HUES64 (cell line): ENCODE results near the gene ANO9.
A peak's percentile ranks its signal among the peaks of the same experiment; 100 is the strongest.

ENCODE experiments used
- H3K27ac ChIP-seq: 2 replicates; pipeline ENCODE4 v1.7.0; 2013; ENCODE audit warnings: low read depth, low read length, inconsistent platforms
- H3K27me3 ChIP-seq: 2 replicates; pipeline ENCODE4 v1.6.1; 2013; ENCODE audit warnings: mild to moderate bottlenecking, low read length; ENCODE audit not compliant: insufficient read depth
- H3K36me3 ChIP-seq: 2 replicates; pipeline ENCODE4 v1.6.1; 2013; ENCODE audit warnings: mild to moderate bottlenecking, low read length; ENCODE audit not compliant: insufficient read depth
- H3K4me1 ChIP-seq: 2 replicates; pipeline ENCODE4 v1.6.1; 2013; ENCODE audit warnings: mild to moderate bottlenecking, low read length, moderate library complexity; ENCODE audit not compliant: insufficient read depth
- H3K4me3 ChIP-seq: 2 replicates; pipeline ENCODE4 v1.5.1; 2013; ENCODE audit warnings: mild to moderate bottlenecking, low read length, moderate library complexity
- H3K9ac ChIP-seq: 2 replicates; pipeline ENCODE4 v1.6.1; 2013; ENCODE audit warnings: mild to moderate bottlenecking, low read depth, low read length
- H3K9me3 ChIP-seq: 2 replicates; pipeline ENCODE4 v1.6.1; 2013; ENCODE audit warnings: low read depth, low read length; ENCODE audit not compliant: insufficient read depth
- WGBS: fragments of 150-250, 120-280 bp; methylation state at CpG from one replicate; pipeline ENCODE4 v1.1.7; 2013; ENCODE audit warnings: missing lambda C conversion rate; 5-methylcytosine and 5-hydroxymethylcytosine counted together

Gene ANO9

DNA sequence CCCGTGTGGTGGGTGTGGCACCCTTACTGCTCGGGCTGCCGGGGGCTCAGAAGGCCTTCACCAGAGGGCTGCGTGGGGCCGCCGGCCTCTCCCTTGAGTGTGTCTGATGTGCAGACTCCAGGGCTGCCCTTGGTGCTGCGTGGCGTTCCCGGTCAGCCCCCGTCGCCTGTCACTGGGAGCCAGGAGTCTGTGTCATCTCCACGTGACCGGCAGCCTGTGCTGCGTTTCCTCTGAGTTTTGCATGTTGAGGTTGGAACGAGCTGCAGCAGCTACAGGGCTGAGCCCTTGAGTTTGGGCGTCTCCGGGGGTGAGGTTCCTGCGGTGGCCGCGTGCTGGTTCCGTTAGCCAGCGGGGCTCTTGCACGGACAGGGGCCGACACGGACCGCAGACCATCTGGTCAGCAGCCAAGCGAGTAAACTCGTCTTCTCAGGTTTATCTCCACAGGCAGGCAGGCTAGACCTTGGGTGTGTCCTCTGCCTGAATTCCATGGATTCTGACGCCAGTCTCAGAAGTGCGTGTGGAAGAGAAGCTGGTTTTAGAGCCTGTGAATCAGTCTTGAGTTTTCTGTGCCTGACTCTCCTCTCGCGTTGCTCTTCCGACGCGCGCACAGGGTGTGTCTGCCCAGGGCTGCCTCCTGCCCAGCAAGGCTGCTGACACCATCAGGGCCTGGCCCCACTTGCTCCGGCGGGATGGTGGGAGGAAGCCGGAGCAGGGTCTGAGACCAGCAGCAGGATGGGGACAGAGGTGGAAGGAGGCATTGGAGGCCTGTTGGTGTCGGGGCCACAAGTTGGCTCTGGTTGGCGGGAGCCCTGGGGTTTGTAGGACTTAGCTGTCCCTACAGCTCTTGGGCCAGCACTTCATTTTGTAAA, 18.8 kb upstream of the ANO9 start:
- WGBS, result 95% methylated on average over 41 of the region's 41 CpGs
- no peaks in the 10 kb centered on the region for H3K9me3 ChIP-seq
- H3K4me3 ChIP-seq, result no peak overlapping the region
- H3K27me3 ChIP-seq, result no peaks in the 10 kb centered on the region
- no peak overlapping the region for H3K9ac ChIP-seq
- no peak overlapping the region for H3K27ac ChIP-seq
- H3K36me3 ChIP-seq, result peaks cover 47% of the 10 kb centered on the region
- H3K4me1 ChIP-seq, result peaks cover 8% of the 10 kb centered on the region; the same call in 1 of the 2 replicates

DNA sequence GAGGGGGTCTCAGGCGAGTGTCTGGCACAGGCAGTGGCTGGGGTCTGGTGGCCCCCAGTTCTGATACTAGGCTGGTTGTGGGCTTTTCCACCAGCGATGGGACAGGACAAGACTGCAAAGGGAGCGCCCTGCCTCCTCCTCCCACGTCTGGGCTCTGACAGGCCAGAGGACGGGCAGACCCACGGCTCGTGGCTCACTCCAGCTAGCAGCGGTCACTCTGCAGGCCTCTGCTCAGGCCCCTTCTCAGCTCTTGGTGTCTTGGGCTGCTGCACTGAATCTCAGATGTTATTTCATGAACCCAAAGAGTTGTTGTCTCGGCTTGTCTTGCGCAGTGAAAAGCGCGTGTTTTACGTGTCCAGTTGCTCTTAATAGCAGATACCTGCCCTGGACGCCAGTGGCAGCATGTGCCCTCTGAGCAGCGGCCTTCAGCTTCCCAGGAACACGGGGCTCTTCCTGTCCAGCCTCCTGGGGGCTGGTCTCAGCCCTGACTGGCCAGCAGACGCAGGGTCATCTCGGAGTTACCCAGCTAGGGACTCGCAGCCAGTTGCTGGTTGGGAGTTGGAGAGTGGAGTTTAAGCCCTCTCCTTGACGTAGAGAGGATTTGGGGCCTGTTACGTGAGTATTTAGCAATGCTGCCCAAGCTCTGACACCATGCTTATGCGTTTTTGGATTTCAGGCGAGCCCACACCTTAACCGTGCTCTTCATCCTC, 17.9 kb upstream of the ANO9 start:
- Histone ChIP-seq H3K4me1 (peaks cover 12% of the 10 kb centered on the region), H3K9me3 (no peaks in the 10 kb centered on the region), H3K4me3 (no peak overlapping the region), H3K27me3 (no peaks in the 10 kb centered on the region), H3K27ac (no peak overlapping the region), H3K36me3 (peaks cover 40% of the 10 kb centered on the region), H3K9ac (no peak overlapping the region)
- WGBS, result 94% methylated on average over 24 of the region's 24 CpGs

DNA sequence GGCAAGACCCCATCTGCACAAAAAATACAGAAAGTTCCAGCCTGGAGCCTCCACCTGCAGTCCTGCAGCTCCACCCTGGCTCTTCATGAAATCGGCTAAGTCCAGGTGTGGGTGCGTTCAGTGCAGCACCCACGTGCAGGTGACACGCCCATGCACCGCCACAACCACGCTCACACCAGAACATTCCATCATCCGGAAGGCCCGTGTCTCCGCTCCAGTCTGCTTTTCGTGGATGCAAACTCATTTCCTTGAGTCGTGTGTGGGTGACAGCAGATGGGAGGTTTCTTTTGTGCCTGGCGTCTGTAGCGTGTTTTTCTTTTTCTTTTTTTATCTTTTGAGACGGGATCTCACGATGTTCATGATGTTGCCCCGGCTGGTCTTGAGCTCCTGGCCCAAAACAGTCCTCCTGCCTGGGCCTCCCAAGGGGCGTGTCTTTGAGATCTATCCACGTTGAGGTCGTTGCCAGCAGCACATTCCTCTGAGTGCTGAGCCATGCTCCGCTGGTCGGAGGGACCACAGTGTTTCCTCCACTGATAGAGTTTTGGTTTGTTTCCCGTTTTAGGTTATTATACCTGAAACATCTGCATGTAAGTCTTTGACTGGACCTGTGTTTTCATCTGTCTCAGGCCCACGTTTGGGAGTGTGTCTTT, 15.4 kb upstream of the ANO9 start:
- no peak overlapping the region for H3K9ac ChIP-seq
- peak overlapping the region; percentile 51; the same call in 1 of the 2 replicates for H3K27ac ChIP-seq
- no peaks in the 10 kb centered on the region for H3K9me3 ChIP-seq
- H3K4me1 ChIP-seq, result peaks cover 12% of the 10 kb centered on the region
- no peak overlapping the region for H3K4me3 ChIP-seq
- H3K27me3 ChIP-seq, result no peaks in the 10 kb centered on the region
- WGBS, result 92% methylated on average over 23 of the region's 23 CpGs
- H3K36me3 ChIP-seq, result peaks cover 53% of the 10 kb centered on the region

DNA sequence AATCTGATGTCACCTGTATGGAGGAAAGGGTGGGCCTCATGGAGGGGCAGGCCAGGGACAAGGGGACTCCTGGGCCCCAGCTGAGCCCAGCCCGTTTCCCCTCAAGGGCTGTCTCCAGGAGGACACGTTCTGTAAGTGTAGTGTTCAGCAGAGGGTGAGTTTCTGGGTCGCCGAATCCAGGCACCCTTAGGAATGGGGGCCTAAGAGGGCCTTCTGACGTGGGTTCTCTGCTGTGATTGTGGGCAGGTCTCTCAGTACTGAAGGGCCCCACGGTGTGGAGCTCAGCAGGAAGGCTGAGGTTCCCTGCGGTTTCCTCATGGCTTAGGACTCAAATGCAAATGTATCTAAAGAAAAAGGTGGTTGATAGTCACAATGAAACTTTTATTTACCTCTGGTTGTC, 14.7 kb upstream of the ANO9 start:
- Histone ChIP-seq H3K36me3 (peaks cover 49% of the 10 kb centered on the region), H3K9me3 (no peaks in the 10 kb centered on the region), H3K4me1 (peaks cover 12% of the 10 kb centered on the region), H3K4me3 (no peak overlapping the region), H3K27me3 (no peaks in the 10 kb centered on the region), H3K27ac (peak overlapping the region; percentile 51; the same call in 1 of the 2 replicates), H3K9ac (no peak overlapping the region)
- WGBS, result 67% methylated on average over 7 of the region's 7 CpGs

DNA sequence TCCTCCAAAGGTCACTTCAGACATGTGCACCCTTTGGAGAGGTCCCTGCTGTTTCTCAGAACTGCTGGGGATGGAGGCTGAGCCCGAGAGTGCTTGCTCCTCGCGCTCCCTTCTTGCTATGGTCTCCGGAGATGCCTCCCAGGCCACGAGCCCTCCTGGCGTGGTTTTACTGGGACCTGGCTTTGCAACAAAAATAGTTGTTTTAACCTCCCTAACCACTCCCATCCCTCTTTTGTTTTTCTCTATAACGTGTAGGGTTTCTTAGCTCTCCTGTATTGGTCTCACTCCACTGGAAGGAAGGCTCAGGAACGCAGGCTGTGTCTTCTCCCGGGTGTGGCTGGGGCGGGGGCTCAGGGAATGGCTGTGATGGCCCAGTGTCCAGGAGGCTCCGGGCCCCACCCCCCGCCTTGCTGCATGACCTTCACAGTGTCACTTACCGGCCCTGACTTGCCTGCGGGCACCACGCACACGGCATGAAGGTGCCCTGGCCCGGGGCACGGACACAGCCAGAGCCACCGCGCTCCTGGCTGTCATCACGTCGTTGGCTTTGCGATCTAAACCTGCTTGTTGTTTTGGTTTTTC, 13.8 kb upstream of the ANO9 start:
- Histone ChIP-seq H3K9me3 (no peaks in the 10 kb centered on the region), H3K4me3 (no peak overlapping the region), H3K27me3 (no peaks in the 10 kb centered on the region), H3K4me1 (peaks cover 12% of the 10 kb centered on the region), H3K9ac (no peak overlapping the region), H3K27ac (no peak overlapping the region), H3K36me3 (peaks cover 41% of the 10 kb centered on the region)
- 88% methylated on average over 23 of the region's 23 CpGs for WGBS

DNA sequence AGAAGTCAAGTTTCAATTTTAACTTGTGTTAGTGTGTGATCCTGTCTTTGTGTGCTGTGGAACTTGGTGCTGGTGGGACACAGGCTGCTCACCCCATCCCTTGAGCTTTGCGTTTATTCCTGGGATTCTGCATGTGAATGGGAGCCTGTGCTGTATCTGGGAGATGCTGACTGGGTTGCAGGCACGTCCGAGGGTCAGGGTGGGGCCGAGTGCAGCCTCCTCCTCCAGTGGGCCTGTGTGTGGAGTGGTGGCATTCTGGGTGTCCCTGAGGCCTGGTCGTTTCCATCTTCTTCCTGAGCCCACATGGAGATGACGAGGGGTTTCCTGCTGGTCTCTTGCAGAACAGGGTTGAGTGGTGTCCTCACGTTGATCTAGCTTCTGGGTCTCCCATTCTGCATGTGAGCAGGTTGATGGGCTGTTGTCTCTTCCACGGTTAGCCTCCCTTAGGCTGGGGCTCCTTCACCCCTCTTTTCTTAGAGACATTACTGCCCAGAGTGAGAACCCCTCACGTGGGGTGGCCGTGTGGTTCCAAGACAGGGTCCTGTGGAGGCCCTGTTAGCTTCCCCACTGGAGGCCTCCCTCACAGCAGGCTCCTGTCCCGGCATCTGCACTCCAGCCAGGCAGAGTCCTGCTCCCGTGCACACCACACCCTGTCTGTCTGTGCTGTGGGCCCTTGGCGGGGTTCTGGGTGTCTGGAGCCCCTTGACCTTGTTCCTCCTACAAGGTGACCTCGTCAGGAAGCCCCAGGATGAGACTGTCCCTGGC, 13.2 kb upstream of the ANO9 start:
- Histone ChIP-seq H3K36me3 (peaks cover 35% of the 10 kb centered on the region), H3K27me3 (no peaks in the 10 kb centered on the region), H3K4me1 (peaks cover 12% of the 10 kb centered on the region), H3K27ac (no peak overlapping the region), H3K9me3 (no peaks in the 10 kb centered on the region), H3K9ac (no peak overlapping the region), H3K4me3 (no peak overlapping the region)
- 80% methylated on average over 14 of the region's 14 CpGs for WGBS

DNA sequence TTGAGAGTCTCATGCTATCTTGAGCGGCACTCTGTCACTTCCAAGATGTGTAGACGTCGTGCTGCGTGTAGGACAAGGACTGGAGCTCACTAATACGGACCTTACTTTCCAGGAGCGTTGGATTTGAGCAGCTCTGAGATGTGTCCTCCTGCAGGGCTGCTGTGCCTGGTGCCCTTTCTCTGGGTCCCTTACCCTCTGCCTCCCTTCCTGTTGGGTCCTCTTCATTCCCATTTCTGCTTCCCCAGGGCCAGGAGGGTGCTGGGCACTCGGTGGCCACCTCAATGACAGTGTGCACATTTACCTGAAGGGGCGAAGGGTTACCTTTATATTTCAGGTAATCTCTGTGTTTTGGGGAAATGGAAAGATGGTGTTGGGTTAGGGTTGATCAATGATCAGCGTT, 12.2 kb upstream of the ANO9 start:
- H3K27ac ChIP-seq, result no peak overlapping the region
- H3K4me1 ChIP-seq, result peaks cover 12% of the 10 kb centered on the region
- WGBS, result 94% methylated on average over 9 of the region's 9 CpGs
- no peaks in the 10 kb centered on the region for H3K27me3 ChIP-seq
- no peaks in the 10 kb centered on the region for H3K9me3 ChIP-seq
- no peak overlapping the region for H3K4me3 ChIP-seq
- peaks cover 26% of the 10 kb centered on the region for H3K36me3 ChIP-seq
- no peak overlapping the region for H3K9ac ChIP-seq

DNA sequence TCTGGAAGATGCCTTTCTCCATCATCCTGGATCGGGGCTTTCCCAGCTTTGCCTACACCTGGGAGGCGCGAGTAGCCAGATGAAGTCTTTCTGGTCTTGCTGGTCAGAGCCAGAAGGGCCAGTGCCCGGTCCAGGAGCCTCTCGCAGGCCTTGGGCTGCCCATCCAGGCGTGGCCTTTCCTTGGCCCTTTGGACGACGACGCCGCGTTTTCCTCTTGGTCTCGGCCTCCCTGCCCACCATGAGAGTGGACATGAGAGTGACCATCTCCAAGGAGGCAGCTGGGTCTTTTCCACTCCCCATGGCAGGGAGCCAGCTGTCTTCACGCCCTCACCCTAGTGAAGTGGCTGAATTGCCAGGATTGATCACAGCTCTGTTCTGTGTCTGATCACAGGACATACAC, 11.8 kb upstream of the ANO9 start:
- Histone ChIP-seq H3K27ac (no peak overlapping the region), H3K36me3 (peaks cover 23% of the 10 kb centered on the region), H3K27me3 (no peaks in the 10 kb centered on the region), H3K9me3 (no peaks in the 10 kb centered on the region), H3K4me3 (no peak overlapping the region), H3K9ac (no peak overlapping the region), H3K4me1 (peaks cover 15% of the 10 kb centered on the region)
- WGBS, result 95% methylated on average over 13 of the region's 13 CpGs

DNA sequence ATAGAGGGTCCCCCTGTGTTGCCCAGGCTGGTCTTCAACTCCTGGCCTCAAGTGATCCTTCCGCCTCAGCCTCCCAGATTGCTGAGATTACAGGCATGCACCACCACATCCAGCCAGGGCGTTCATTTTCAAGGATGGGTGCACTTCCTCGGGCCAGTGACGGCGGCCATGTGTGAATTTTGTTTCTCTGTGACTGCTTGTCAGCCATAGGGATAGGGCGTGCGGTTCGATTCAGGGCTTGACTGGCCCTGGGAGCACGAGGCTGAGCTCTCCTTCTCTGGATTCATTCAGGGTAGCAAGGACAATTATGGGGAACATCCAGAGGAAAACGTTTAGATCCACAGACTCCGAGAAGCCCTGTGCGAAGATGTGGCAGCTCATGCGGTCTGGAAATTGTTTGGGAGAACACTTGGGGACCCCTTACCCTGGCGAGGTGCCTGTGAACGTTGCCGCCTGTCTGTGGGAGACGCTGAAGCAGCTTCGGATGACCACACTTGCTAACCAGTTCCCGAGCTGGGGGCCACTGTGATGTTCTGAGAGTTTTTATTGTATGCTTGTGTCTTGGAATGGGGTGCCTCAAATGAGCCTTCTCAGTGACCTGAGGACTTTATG, 11.2 kb upstream of the ANO9 start:
- Histone ChIP-seq H3K36me3 (peaks cover 23% of the 10 kb centered on the region), H3K27me3 (no peaks in the 10 kb centered on the region), H3K9ac (no peak overlapping the region), H3K4me3 (no peak overlapping the region), H3K9me3 (no peaks in the 10 kb centered on the region), H3K27ac (no peak overlapping the region), H3K4me1 (peaks cover 15% of the 10 kb centered on the region)
- WGBS, result 96% methylated on average over 19 of the region's 19 CpGs

DNA sequence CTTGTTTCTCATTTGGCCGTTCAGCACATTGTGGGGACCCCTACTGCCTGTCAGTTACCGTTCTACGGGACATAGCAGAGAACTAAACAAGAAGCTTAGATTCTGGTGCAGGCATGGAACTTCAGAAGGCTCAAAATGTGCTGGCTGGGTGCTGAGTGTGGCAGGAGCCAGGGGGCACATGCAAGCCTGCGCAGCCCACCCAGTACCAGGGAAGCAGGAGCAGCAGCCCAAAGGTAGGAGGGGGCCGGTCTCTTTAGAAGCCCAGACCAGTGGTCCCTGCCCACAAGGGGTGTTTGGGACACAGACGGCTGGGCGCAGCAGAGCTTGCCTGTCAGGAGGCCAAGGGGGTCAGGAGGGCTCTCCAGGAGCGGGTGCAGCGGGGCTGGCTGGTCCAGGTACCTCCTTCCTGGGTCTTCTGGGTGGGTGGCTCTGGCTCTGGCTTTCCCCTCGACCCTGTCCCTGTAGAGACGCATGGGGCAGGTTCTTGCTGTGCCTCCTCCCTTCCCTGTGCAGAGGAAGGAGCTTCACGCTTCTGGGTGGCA, 10.5 kb upstream of the ANO9 start:
- 94% methylated on average over 12 of the region's 12 CpGs for WGBS
- Histone ChIP-seq H3K4me3 (no peak overlapping the region), H3K27me3 (no peaks in the 10 kb centered on the region), H3K36me3 (peaks cover 23% of the 10 kb centered on the region), H3K9ac (no peak overlapping the region), H3K9me3 (no peaks in the 10 kb centered on the region), H3K4me1 (peaks cover 15% of the 10 kb centered on the region), H3K27ac (no peak overlapping the region)
